NOMO-1 treated with DMSO at 0.1 percent for 48 hours (cell line): Measurements from ENCODE around the gene APOM.
A peak's percentile ranks its signal among the peaks of the same experiment; 100 is the strongest.

ENCODE experiments used
- DNase-seq: peaks from one replicate; lab custom pipeline; 2025; ENCODE audit not compliant: unreplicated experiment; lab: John Stamatoyannopoulos, UW

The APOM gene

DNA sequence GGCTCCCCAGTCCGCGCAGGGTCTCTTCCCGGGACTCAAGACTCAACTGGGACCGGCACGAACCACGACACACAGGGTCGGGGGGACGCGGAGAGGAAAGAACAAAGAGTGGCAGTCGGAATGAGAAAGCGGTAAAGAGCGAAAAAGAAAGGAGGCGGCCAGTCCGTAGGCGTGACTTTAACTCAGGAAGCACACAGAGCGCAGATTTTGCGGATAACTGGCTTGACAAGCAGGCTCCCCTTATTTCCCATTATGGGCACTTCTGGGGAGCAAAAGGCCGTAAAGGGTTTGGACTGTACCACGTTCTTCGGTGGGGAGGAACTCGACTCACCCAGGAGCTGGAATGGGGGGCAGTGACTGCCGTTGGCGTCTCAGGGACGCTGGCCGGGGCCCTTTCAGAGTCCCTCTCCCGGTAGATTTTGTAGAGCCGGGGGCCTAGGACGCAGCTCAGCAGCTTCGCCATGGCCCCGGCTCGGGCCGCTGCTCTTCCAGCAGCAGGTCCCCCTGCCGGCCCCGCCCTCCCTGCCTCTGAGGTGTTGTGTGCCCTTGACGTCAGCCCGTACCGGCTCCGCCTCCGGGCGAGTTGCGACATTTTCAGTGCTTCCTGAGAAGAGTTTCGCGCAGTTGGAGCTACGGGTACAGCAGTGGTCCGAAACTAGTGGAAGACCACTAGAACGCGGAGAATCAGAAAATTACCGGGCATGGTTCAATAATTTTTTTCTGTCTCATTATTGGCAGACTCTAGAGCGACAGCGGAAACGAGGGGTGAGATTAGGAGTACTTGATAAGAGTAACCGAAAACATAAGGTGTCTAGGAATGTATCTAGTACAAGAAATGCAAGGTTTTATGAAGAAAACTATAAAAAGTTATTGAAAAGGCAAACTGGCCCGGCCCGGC, 47.4 kb downstream of the APOM start, which contains the start of gene ABHD16A:
TSS of gene ABHD16A (minus strand) at position 506 of the 898 bp plus-strand sequence. CDS start at position 463, 43 bp downstream.
- DNase-seq = peak; percentile 98

DNA sequence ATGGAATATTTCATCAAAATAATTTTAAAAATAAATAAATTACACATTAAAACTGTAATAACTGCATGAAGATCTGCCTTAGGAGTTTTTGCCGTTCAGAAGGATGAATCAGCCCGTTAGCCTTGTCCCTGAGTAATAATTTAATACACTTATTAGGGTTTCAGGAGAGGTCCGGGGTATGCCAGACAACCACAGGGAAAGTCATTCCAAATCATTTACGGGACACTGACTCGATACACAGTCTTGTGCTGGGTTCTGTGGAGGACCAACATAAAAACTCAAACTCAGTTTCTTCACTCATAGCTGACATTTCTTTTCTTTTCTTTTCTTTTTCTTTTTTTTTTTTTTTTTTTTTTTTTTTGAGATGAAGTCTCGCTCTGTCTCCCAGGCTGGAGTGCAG, 50.2 kb downstream of the APOM start:
- no peak for DNase-seq

DNA sequence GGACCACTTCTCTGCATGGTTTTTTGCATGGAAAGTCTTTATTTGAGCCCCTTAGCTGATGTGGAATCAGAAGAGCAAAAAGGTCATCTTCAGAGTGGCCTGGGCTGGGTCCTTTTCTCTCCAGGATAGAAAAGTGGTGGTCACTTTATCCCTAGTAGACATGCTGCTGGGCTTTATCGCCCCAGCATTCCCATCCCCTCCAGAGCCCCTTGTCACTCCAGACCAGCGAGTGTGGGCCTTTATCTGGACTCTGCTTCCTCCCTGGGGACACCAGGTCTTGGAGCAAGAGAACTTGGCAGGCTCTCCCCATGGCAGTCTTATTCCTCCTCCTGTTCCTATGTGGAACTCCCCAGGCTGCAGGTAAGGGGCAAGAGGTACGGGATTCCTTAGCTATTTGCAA, 50.9 kb downstream of the APOM start, which contains the start of gene LY6G6F:
TSS of gene LY6G6F (plus strand) at position 268 of the 400 bp plus-strand sequence. CDS start at position 309, 41 bp downstream.
- no peak for DNase-seq

DNA sequence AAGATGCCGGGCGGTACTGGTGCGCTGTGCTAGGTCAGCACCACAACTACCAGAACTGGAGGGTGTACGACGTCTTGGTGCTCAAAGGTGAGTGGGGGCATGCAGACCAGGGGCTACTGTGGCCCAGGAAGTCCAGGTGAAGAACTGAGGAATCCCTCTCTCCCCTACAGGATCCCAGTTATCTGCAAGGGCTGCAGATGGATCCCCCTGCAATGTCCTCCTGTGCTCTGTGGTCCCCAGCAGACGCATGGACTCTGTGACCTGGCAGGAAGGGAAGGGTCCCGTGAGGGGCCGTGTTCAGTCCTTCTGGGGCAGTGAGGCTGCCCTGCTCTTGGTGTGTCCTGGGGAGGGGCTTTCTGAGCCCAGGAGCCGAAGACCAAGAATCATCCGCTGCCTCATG, 52.0 kb downstream of the APOM start:
- DNase-seq = no peak
